ENCODE results near the gene BRD3OS. TPM values are rescaled to one million over a fixed set of nuclear protein-coding genes. Genes with fewer than 3 reads are reported as not detected.

The BRD3OS gene
- total and polyA plus RNA-seq, 2 of the 13 experiments (the other 11 are each of a cell fraction or from before 2014, with no cell fraction given): 4.9 to 5.7 TPM

- TF ChIP-seq GMEB2 (CRISPR knock-in tag; IDR thresholded peaks at IDR 0.05; ENCODE audit: low read depth) (no peak), STAT6 (CRISPR knock-in tag; IDR thresholded peaks at IDR 0.05; ENCODE audit: borderline replicate concordance) (no peak), HNRNPL (IDR thresholded peaks at IDR 0.05; ENCODE audit: low read depth, low read length) (no peak), ZNF547 (CRISPR knock-in tag; IDR thresholded peaks at IDR 0.05) (no peak), MTA3 (CRISPR knock-in tag; IDR thresholded peaks at IDR 0.05) (no peak), ZNF713 (CRISPR knock-in tag; IDR thresholded peaks at IDR 0.05) (no peak), ATF4 (CRISPR knock-in tag; IDR thresholded peaks at IDR 0.05) (no peak), ZNF256 (CRISPR knock-in tag; conservative IDR thresholded peaks at IDR 0.05) (no peak), SATB2 (CRISPR knock-in tag; IDR thresholded peaks at IDR 0.05) (no peak), SPEN (CRISPR knock-in tag; IDR thresholded peaks at IDR 0.05; ENCODE audit: low read depth) (no peak), ZNF10 (CRISPR knock-in tag; IDR thresholded peaks at IDR 0.05; ENCODE audit: borderline replicate concordance, low read depth) (no peak), RELA (CRISPR knock-in tag; IDR thresholded peaks at IDR 0.05) (0 out of 2 replicates have a peak, but pooled peaks have one; percentile 68), ZFYVE20 (CRISPR knock-in tag; IDR thresholded peaks at IDR 0.05; ENCODE audit: borderline replicate concordance, low read depth) (no peak), ZBTB7A (CRISPR knock-in tag; IDR thresholded peaks at IDR 0.05) (peak; percentile 89), PBX3 (CRISPR knock-in tag; IDR thresholded peaks at IDR 0.05; ENCODE audit: borderline replicate concordance) (no peak), ZKSCAN8 (CRISPR knock-in tag; IDR thresholded peaks at IDR 0.05; ENCODE audit: borderline replicate concordance) (no peak; the same call in 1 of the 2 replicates), ZNF644 (CRISPR knock-in tag; IDR thresholded peaks at IDR 0.05; ENCODE audit: low read depth) (no peak), AGO2 (optimal IDR thresholded peaks at IDR 0.05; ENCODE audit: low read depth, low read length) (no peak)
These were observed 30.8 kb upstream of the BRD3OS start (continued) for GRCh38 chr9:133994353-133995011.
